Measurements from ENCODE around the gene ENOX1. TPM values are rescaled to one million over a fixed set of nuclear protein-coding genes. Genes with fewer than 3 reads are reported as not detected.

The ENOX1 gene
- polyA plus RNA-seq, 3 donors: 0.04 TPM; not detected in 2

DNA sequence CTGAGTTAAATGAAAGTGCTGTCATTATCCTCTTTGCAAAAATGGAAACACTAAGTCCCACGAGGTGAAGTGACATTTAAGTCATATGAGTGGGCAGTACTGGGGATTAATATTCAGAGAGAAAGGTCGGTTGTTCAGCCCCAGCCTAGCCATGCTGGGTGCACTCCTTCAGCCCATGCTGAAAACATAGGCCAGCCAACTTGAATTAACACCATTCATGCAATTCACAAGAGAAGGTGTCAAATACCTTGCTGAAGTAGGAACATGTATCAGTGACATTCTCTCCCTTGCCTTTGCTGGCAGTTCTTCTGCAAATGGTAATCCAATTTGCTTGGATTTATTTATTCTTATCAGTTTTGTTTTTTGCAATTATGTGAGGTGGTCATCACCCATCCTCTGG lies 507.1 kb downstream of the ENOX1 start:
- Mint-ChIP-seq H3K9me3 (peaks cover 0 to 2% (median 0%) of the 10 kb centered on the region in 7 donors), H3K4me1 (no peaks in the 10 kb centered on the region), H3K27me3 (ENCODE audit: low read depth in 3 of 3) (peaks cover 0 to 2% (median 0%) of the 10 kb centered on the region in 3 donors), H3K36me3 (no peaks in the 10 kb centered on the region), H3K4me3 (no peak overlapping the region), H3K27ac (no peak overlapping the region)
- no peaks in the 10 kb centered on the region for H3K79me2 ChIP-seq (ENCODE audit: insufficient read depth, low read length)
- DNase-seq: no peak
- no peaks in the 10 kb centered on the region for H3K9me3 ChIP-seq (replicated peaks in 1 of 2; ENCODE audit: control insufficient read depth in 1 of 2, insufficient read depth in 1 of 2, low read length in 2 of 2)
- intact Hi-C loops (cut with micrococcal nuclease): no loop called here
- no peak overlapping the region for H3K4me2 ChIP-seq (replicated peaks; ENCODE audit: extremely low read depth, low read length, poor library complexity, severe bottlenecking)
- no peak overlapping the region for H3K4me3 ChIP-seq (replicated peaks in 1 of 3; ENCODE audit: low read depth in 2 of 3, low read length in 3 of 3)
- H4K20me1 ChIP-seq (ENCODE audit: insufficient read depth, low read length): no peaks in the 10 kb centered on the region
- TF ChIP-seq, protein P1, sequence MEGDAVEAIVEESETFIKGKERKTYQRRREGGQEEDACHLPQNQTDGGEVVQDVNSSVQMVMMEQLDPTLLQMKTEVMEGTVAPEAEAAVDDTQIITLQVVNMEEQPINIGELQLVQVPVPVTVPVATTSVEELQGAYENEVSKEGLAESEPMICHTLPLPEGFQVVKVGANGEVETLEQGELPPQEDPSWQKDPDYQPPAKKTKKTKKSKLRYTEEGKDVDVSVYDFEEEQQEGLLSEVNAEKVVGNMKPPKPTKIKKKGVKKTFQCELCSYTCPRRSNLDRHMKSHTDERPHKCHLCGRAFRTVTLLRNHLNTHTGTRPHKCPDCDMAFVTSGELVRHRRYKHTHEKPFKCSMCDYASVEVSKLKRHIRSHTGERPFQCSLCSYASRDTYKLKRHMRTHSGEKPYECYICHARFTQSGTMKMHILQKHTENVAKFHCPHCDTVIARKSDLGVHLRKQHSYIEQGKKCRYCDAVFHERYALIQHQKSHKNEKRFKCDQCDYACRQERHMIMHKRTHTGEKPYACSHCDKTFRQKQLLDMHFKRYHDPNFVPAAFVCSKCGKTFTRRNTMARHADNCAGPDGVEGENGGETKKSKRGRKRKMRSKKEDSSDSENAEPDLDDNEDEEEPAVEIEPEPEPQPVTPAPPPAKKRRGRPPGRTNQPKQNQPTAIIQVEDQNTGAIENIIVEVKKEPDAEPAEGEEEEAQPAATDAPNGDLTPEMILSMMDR (IDR thresholded peaks at IDR 0.05): no peak
- H3K36me3 ChIP-seq (replicated peaks in 1 of 2; ENCODE audit: control insufficient read depth in 1 of 2, insufficient read depth in 2 of 2, low read length in 2 of 2): no peaks in the 10 kb centered on the region
- no peaks in the 10 kb centered on the region for H3K4me1 ChIP-seq (ENCODE audit: control insufficient read depth in 1 of 2, insufficient read depth in 2 of 2, low read length in 2 of 2)
- H3K27me3 ChIP-seq (ENCODE audit: control insufficient read depth in 2 of 2, insufficient read depth in 2 of 2, low read length in 2 of 2): no peaks in the 10 kb centered on the region
- no CpG with 5 or more reads among the region's 2 CpGs for whole genome bisulfite sequencing (ENCODE audit: insufficient coverage)
- no peak overlapping the region for H3K9ac ChIP-seq (ENCODE audit: insufficient read depth, low read length, poor library complexity, severe bottlenecking)
- H2AFZ ChIP-seq (ENCODE audit: insufficient read depth, low read depth, low read length, poor library complexity, severe bottlenecking): no peak overlapping the region
- H3K27ac ChIP-seq (ENCODE audit: low read depth in 1 of 2, low read length in 2 of 2): no peak overlapping the region

DNA sequence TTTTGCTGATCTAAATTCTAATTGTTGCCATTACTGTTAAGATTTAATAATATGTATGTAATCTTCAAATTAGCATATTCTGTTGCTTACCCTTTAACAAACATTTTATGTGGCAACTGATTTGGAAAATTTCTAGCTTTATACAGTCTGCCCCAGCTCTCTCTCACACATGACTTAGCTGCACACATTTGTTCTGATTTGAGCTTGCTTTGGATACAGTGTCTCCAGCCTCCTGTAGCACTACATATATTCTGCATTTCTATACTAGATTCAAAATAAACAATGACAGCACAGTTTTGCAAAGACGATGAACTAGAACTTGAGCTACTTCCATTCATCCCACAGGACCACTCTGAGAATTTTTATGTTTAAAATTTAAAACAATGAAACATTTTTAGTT lies 508.6 kb downstream of the ENOX1 start:
- H3K9ac ChIP-seq (ENCODE audit: insufficient read depth, low read length, poor library complexity, severe bottlenecking): no peak overlapping the region
- DNase-seq: no peak
- peaks cover 0 to 3% (median 0%) of the 10 kb centered on the region in 7 donors for H3K9me3 Mint-ChIP-seq
- H3K9me3 ChIP-seq (replicated peaks in 1 of 2; ENCODE audit: control insufficient read depth in 1 of 2, insufficient read depth in 1 of 2, low read length in 2 of 2): no peaks in the 10 kb centered on the region
- TF ChIP-seq, protein P1 (IDR thresholded peaks at IDR 0.05): no peak
- peaks cover 0 to 2% (median 0%) of the 10 kb centered on the region in 3 donors for H3K27me3 Mint-ChIP-seq (ENCODE audit: low read depth in 3 of 3)
- no CpG with 5 or more reads among the region's 1 CpG for WGBS (ENCODE audit: insufficient coverage)
- no peak overlapping the region for H3K4me2 ChIP-seq (replicated peaks; ENCODE audit: extremely low read depth, low read length, poor library complexity, severe bottlenecking)
- no peak overlapping the region for H3K4me3 ChIP-seq (replicated peaks in 1 of 3; ENCODE audit: low read depth in 2 of 3, low read length in 3 of 3)
- no peak overlapping the region for H3K4me3 Mint-ChIP-seq
- H2AFZ ChIP-seq (ENCODE audit: insufficient read depth, low read depth, low read length, poor library complexity, severe bottlenecking): no peak overlapping the region
- no peaks in the 10 kb centered on the region for H3K4me1 ChIP-seq (ENCODE audit: control insufficient read depth in 1 of 2, insufficient read depth in 2 of 2, low read length in 2 of 2)
- H3K36me3 ChIP-seq (replicated peaks in 1 of 2; ENCODE audit: control insufficient read depth in 1 of 2, insufficient read depth in 2 of 2, low read length in 2 of 2): no peaks in the 10 kb centered on the region
- no peaks in the 10 kb centered on the region for H3K4me1 Mint-ChIP-seq
- H3K27ac ChIP-seq (ENCODE audit: low read depth in 1 of 2, low read length in 2 of 2): no peak overlapping the region
- H3K36me3 Mint-ChIP-seq: no peaks in the 10 kb centered on the region
- no peaks in the 10 kb centered on the region for H3K27me3 ChIP-seq (ENCODE audit: control insufficient read depth in 2 of 2, insufficient read depth in 2 of 2, low read length in 2 of 2)
- no peaks in the 10 kb centered on the region for H3K79me2 ChIP-seq (ENCODE audit: insufficient read depth, low read length)
- H4K20me1 ChIP-seq (ENCODE audit: insufficient read depth, low read length): no peaks in the 10 kb centered on the region
- intact Hi-C loops (cut with micrococcal nuclease): no loop called here
- no peak overlapping the region for H3K27ac Mint-ChIP-seq
